GM12878 (cell line): Measurements from ENCODE around the gene AKAP13. TPM values are rescaled to one million over a fixed set of nuclear protein-coding genes. Genes with fewer than 3 reads are reported as not detected.

ENCODE experiments used
- ATAC-seq: fragments of 200-7000 bp; cut with Tn5 transposase; 3 replicates; pipeline ENCODE4 v1.9.1; 2020; ENCODE audit warnings: mild to moderate bottlenecking, moderate library complexity
- BruUV-seq: library from RNA; stranded (reverse); fragments of 400-500 nt; replicated peaks from 2 replicates; lab custom pipeline; 2021; lab: Mats Ljungman, UMichigan
- CTCF ChIA-PET: fragments of 300-600 bp; sonication (Branson Sonifier 250); formaldehyde crosslinking; extraction: SDS; loops from one replicate; lab custom pipeline; 2021; ENCODE audit warnings: inconsistent platforms; lab: Yijun Ruan, JAX
- POLR2A ChIA-PET: fragments of 350-600 bp; formaldehyde crosslinking; extraction: SDS; loops from one replicate; lab custom pipeline; 2021; ENCODE audit warnings: inconsistent platforms; lab: Charles Lee
- RAD21 ChIA-PET: fragments of 300-600 bp; sonication (Branson Sonifier 250); formaldehyde crosslinking; loops from one replicate; lab custom pipeline; 2023; ENCODE audit warnings: antibody characterized with exemption; ENCODE audit not compliant: unreplicated experiment; lab: Charles Lee
- SMC1A ChIA-PET: fragments of 300-600 bp; sonication (Branson Sonifier 250); formaldehyde crosslinking; loops from one replicate; lab custom pipeline; 2023; ENCODE audit not compliant: unreplicated experiment, uncharacterized antibody; lab: Charles Lee
- DNase-seq: peaks from one replicate; pipeline ENCODE4 v3.0.0-alpha.2; 2011; ENCODE audit warnings: low read depth, low spot score
- FAIRE-seq: peaks from 3 replicates; lab custom pipeline; 2011; peaks lifted over from hg19 to GRCh38; lab: Jason Lieb, UNC
- H2AFZ ChIP-seq: 2 replicates; pipeline ENCODE4 v1.6.0; 2011; ENCODE audit warnings: low read depth, low read length, control low read depth; ENCODE audit not compliant: control insufficient read depth
- H3K27ac ChIP-seq: 2 replicates; pipeline ENCODE4 v1.5.1; 2011; ENCODE audit warnings: control low read depth; ENCODE audit not compliant: control insufficient read depth, insufficient read depth
- H3K27me3 ChIP-seq, 2 experiments: replicated peaks in 1 of 2; 2 replicates each; pipeline versions ENCODE4 v1.6.0 to v1.6.1; 2011; ENCODE audit warnings: low read length in 1 of 2; ENCODE audit not compliant: control insufficient read depth in 2 of 2, insufficient read depth in 2 of 2
- H3K36me3 ChIP-seq, 2 experiments: 2 replicates each; pipeline ENCODE4 v1.5.1; 2011; ENCODE audit warnings: low read length in 1 of 2; ENCODE audit not compliant: control insufficient read depth in 2 of 2, insufficient read depth in 2 of 2
- H3K4me1 ChIP-seq: 2 replicates; pipeline ENCODE4 v1.6.1; 2011; ENCODE audit warnings: mild to moderate bottlenecking, low read length, moderate library complexity, mixed read lengths; ENCODE audit not compliant: control insufficient read depth, insufficient read depth
- H3K4me2 ChIP-seq: 2 replicates; pipeline ENCODE4 v1.6.0; 2011; ENCODE audit warnings: control low read depth; ENCODE audit not compliant: control insufficient read depth, insufficient read depth
- H3K4me3 ChIP-seq: fragments of 200-600 bp; sonication (generic); 2 replicates; pipeline ENCODE4 v1.5.1; 2016
- H3K79me2 ChIP-seq: 2 replicates; pipeline ENCODE4 v1.6.0; 2011; ENCODE audit warnings: low read length; ENCODE audit not compliant: control insufficient read depth, insufficient read depth
- H3K9ac ChIP-seq: 2 replicates; pipeline ENCODE4 v1.8.0; 2011; ENCODE audit warnings: low read length, control low read depth, mixed read lengths; ENCODE audit not compliant: control insufficient read depth, insufficient read depth
- H3K9me3 ChIP-seq: replicated peaks from 3 replicates; pipeline ENCODE4 v1.5.1; 2011; ENCODE audit warnings: mild to moderate bottlenecking, low read length; ENCODE audit not compliant: control insufficient read depth, insufficient read depth
- H4K20me1 ChIP-seq: 2 replicates; pipeline ENCODE4 v1.6.0; 2011; ENCODE audit not compliant: control insufficient read depth, insufficient read depth
- CREM ChIP-seq: IDR thresholded peaks from 2 replicates; pipeline ENCODE4 v1.6.1; 2014; ENCODE audit warnings: antibody characterized with exemption, low read depth
- ELK1 ChIP-seq: IDR thresholded peaks from 2 replicates; pipeline ENCODE4 v1.6.1; 2012; ENCODE audit warnings: low read depth, low read length, improper control_type of control experiment
- ETV6 ChIP-seq, 2 experiments: fragments of 450-650 bp in 1 of 2; IDR thresholded peaks in 1 of 2; conservative IDR thresholded peaks in 1 of 2; 2 replicates each; pipeline ENCODE4 v1.6.1; 2014; ENCODE audit warnings: antibody characterized with exemption in 1 of 2, borderline replicate concordance in 1 of 2, low read depth in 1 of 2, mild to moderate bottlenecking in 1 of 2, moderate library complexity in 1 of 2
- IRF5 ChIP-seq: fragments of 450-650 bp; IDR thresholded peaks from 2 replicates; pipeline ENCODE4 v1.6.1; 2017; ENCODE audit warnings: borderline replicate concordance
- JUND ChIP-seq: IDR thresholded peaks from 2 replicates; pipeline ENCODE4 v1.6.1; 2012; ENCODE audit warnings: low read depth, mild to moderate bottlenecking, low read length, improper control_type of control experiment, moderate library complexity
- NR2C1 ChIP-seq: fragments of 450-650 bp; IDR thresholded peaks from 2 replicates; pipeline ENCODE4 v1.6.1; 2017; ENCODE audit warnings: antibody characterized with exemption, mild to moderate bottlenecking, moderate library complexity
- RAD21 ChIP-seq: IDR thresholded peaks from 2 replicates; pipeline ENCODE4 v1.6.1; 2011; ENCODE audit warnings: mild to moderate bottlenecking, low read depth, low read length, moderate library complexity; ENCODE audit not compliant: insufficient read depth
- RELB ChIP-seq: fragments of 450-650 bp; IDR thresholded peaks from 2 replicates; pipeline ENCODE4 v1.6.1; 2017; ENCODE audit warnings: low read depth, mild to moderate bottlenecking, moderate library complexity
- SIN3A ChIP-seq: IDR thresholded peaks from 2 replicates; pipeline ENCODE4 v1.6.1; 2012; ENCODE audit warnings: low read depth, low read length, improper control_type of control experiment
- SMARCA5 ChIP-seq: fragments of 450-650 bp; IDR thresholded peaks from 2 replicates; pipeline ENCODE4 v1.6.1; 2017; ENCODE audit warnings: mild to moderate bottlenecking
- YBX1 ChIP-seq: fragments of 450-650 bp; IDR thresholded peaks from 2 replicates; pipeline ENCODE4 v1.6.1; 2016; ENCODE audit warnings: antibody characterized with exemption
- ZNF622 ChIP-seq: fragments of 450-650 bp; IDR thresholded peaks from 2 replicates; pipeline ENCODE4 v1.6.1; 2017; ENCODE audit warnings: mild to moderate bottlenecking, inconsistent platforms
- WGBS: methylation state at CpG from one replicate; pipeline ENCODE4 v1.1.6; 2016; ENCODE audit warnings: low lambda C conversion rate; ENCODE audit not compliant: insufficient replicate concordance, insufficient coverage; ENCODE audit errors: missing lambda C conversion rate; 5-methylcytosine and 5-hydroxymethylcytosine counted together
- in situ Hi-C: fragments of 300-500 bp; cut with MboI; formaldehyde crosslinking; loops from 9 replicates; pipeline ENCODE4 v1.14.3; 2018; ENCODE audit warnings: mixed read lengths
- intact Hi-C: fragments of 100-400 bp; cut with micrococcal nuclease; formaldehyde crosslinking; loops from one replicate; pipeline ENCODE4 v1.14.2; 2022; ENCODE audit not compliant: unreplicated experiment
- polyA plus RNA-seq, 11 experiments: library from polyadenylated mRNA; depleted of rRNA in 4 of 11; unstranded in 6 of 11; stranded (reverse) in 5 of 11; fragments of >200 nt; fragmentation: Nextera tagmentation in 4 of 11; fragmentation: Illumina TruSeq in 1 of 11; extraction: Ambion mirVana in 4 of 11; extraction: Trizol in 1 of 11; gene quantifications; 1 replicate in 1 of 11; 2 replicates in 10 of 11; pipeline versions ENCODE4 v1.2.1 to v1.2.3, GENCODE V29; 2011 to 2016; ENCODE audit warnings: inconsistent platforms in 2 of 11, missing spikeins in 2 of 11, low read depth in 1 of 11
- total RNA-seq, 4 experiments: library from RNA; depleted of rRNA in 3 of 4; stranded (reverse); fragments of >200 nt in 3 of 4; fragmentation: Illumina TruSeq in 1 of 4; extraction: Trizol in 1 of 4; gene quantifications; 2 replicates each; pipeline versions ENCODE4 v1.2.1 to v1.2.3, GENCODE V29; 2013 to 2021
- TF ChIP-seq, protein P1 (sequence below): fragments of 450-650 bp; IDR thresholded peaks from 2 replicates; pipeline ENCODE4 v1.6.1; 2018; ENCODE audit warnings: mild to moderate bottlenecking, low read depth, moderate library complexity; ENCODE audit not compliant: partially characterized antibody

The AKAP13 gene
- total and polyA plus RNA-seq, 10 of the 15 experiments (the other 5 are each of a cell fraction or from before 2014, with no cell fraction given): 14.4 to 74.9 (median 55.1) TPM

GRCh38 chr15:85518979-85519761 is 138.8 kb downstream of the AKAP13 start:
- H3K9me3 ChIP-seq: no peaks in the 10 kb centered on the region
- 85% methylated on average over 5 of the region's 5 CpGs for WGBS
- TF ChIP-seq SIN3A (no peak), IRF5 (no peak), ETV6 (conservative IDR thresholded peaks at IDR 0.05 in 1 of 2, IDR thresholded peaks at IDR 0.05 in 1 of 2; ENCODE audit: borderline replicate concordance in 1 of 2, low read depth in 1 of 2) (no peak), ZNF622 (no peak), RELB (no peak), ELK1 (no peak), YBX1 (no peak), SMARCA5 (no peak), CREM (no peak), JUND (no peak), NR2C1 (no peak), RAD21 (no peak)
- TF ChIP-seq, protein P1, sequence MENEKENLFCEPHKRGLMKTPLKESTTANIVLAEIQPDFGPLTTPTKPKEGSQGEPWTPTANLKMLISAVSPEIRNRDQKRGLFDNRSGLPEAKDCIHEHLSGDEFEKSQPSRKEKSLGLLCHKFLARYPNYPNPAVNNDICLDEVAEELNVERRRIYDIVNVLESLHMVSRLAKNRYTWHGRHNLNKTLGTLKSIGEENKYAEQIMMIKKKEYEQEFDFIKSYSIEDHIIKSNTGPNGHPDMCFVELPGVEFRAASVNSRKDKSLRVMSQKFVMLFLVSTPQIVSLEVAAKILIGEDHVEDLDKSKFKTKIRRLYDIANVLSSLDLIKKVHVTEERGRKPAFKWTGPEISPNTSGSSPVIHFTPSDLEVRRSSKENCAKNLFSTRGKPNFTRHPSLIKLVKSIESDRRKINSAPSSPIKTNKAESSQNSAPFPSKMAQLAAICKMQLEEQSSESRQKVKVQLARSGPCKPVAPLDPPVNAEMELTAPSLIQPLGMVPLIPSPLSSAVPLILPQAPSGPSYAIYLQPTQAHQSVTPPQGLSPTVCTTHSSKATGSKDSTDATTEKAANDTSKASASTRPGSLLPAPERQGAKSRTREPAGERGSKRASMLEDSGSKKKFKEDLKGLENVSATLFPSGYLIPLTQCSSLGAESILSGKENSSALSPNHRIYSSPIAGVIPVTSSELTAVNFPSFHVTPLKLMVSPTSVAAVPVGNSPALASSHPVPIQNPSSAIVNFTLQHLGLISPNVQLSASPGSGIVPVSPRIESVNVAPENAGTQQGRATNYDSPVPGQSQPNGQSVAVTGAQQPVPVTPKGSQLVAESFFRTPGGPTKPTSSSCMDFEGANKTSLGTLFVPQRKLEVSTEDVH: no peak
- TF ChIP-seq, all 136 proteins: peak for 0
- intact Hi-C loops: no loop called here
- H3K4me3 ChIP-seq: no peak overlapping the region
- H3K36me3 ChIP-seq: peaks cover 1 to 10% of the 10 kb centered on the region in 2 experiments; a peak in 3 of 4 replicates
- no peaks in the 10 kb centered on the region for H3K27me3 ChIP-seq
- no peaks in the 10 kb centered on the region; the same call in 1 of the 2 replicates for H3K79me2 ChIP-seq
- ChIA-PET CTCF (no interaction called here), SMC1A (no interaction called here), POLR2A (no interaction called here), RAD21 (no interaction called here)
- no TSS peak for BruUV-seq
- H2AFZ ChIP-seq: no peak overlapping the region
- H4K20me1 ChIP-seq: no peaks in the 10 kb centered on the region; the same call in 1 of the 2 replicates
- no peak for ATAC-seq
- no peak overlapping the region for H3K27ac ChIP-seq
- H3K4me2 ChIP-seq: no peak overlapping the region
- FAIRE-seq: no peak
- no peak for DNase-seq
- no peaks in the 10 kb centered on the region for H3K4me1 ChIP-seq
- in situ Hi-C loops: no loop called here
- H3K9ac ChIP-seq: no peak overlapping the region
